Measurements from ENCODE around the gene SLCO2A1.

GRCh38 chr3:133935843-133936769 lies 93.6 kb downstream of the SLCO2A1 start:
- no peak for TF ChIP-seq CTCF (conservative IDR thresholded peaks at IDR 0.05 in 1 of 2, IDR thresholded peaks at IDR 0.05 in 1 of 2; ENCODE audit: low read depth in 1 of 2, low read length in 2 of 2)
- TF ChIP-seq EZH2 (IDR thresholded peaks at IDR 0.05; ENCODE audit: low read length, missing control alignments) = no peak

Measured in fibroblast of lung (primary cell).